Peyer's patch (tissue), 4 donors: ENCODE measurements around the gene SMIM43.

Experiments
- POLR2A ChIP-seq, 2 donors: fragments of 450-650 bp; IDR thresholded peaks; one replicate each; pipeline ENCODE4 v1.5.1; 2017; ENCODE audit warnings: antibody characterized with exemption in 2 of 2, mild to moderate bottlenecking in 2 of 2, moderate library complexity in 2 of 2
- TF ChIP-seq, protein P1 (sequence below), 6 experiments: fragments of 450-650 bp in 4 of 6; fragments of 200-600 bp in 2 of 6; sonication (generic) in 1 of 6; IDR thresholded peaks; one replicate each; pipeline ENCODE4 v1.5.1; 2017 to 2019; ENCODE audit warnings: antibody characterized with exemption in 6 of 6, mild to moderate bottlenecking in 3 of 6, moderate library complexity in 1 of 6

- TF ChIP-seq, protein P1, sequence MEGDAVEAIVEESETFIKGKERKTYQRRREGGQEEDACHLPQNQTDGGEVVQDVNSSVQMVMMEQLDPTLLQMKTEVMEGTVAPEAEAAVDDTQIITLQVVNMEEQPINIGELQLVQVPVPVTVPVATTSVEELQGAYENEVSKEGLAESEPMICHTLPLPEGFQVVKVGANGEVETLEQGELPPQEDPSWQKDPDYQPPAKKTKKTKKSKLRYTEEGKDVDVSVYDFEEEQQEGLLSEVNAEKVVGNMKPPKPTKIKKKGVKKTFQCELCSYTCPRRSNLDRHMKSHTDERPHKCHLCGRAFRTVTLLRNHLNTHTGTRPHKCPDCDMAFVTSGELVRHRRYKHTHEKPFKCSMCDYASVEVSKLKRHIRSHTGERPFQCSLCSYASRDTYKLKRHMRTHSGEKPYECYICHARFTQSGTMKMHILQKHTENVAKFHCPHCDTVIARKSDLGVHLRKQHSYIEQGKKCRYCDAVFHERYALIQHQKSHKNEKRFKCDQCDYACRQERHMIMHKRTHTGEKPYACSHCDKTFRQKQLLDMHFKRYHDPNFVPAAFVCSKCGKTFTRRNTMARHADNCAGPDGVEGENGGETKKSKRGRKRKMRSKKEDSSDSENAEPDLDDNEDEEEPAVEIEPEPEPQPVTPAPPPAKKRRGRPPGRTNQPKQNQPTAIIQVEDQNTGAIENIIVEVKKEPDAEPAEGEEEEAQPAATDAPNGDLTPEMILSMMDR (IDR thresholded peaks at IDR 0.05): no peak
- no peak for TF ChIP-seq POLR2A (IDR thresholded peaks at IDR 0.05)
Observed at GRCh38 chr4:121711263-121712000, 53.5 kb downstream of the SMIM43 start.
